Thymus (tissue), 11 donors: Measurements from ENCODE around the gene TNFAIP8L1. TPM values are rescaled to one million over a fixed set of nuclear protein-coding genes. Genes with fewer than 3 reads are reported as not detected.

Experiments
- DNase-seq, 9 donors: peaks; one replicate each; pipeline ENCODE4 v3.0.0-alpha.2; 2013; ENCODE audit warnings: low spot score in 9 of 9, low read depth in 6 of 9, missing footprints in 1 of 9
- H3K27ac ChIP-seq, 2 donors: one replicate each; pipeline ENCODE4 v1.5.1; 2013; ENCODE audit warnings: control low read depth in 1 of 2, low read depth in 1 of 2, low read length in 1 of 2, mild to moderate bottlenecking in 1 of 2, moderate library complexity in 1 of 2
- H3K27me3 ChIP-seq, 2 donors: one replicate each; pipeline ENCODE4 v1.5.1; 2013; ENCODE audit warnings: low read length in 1 of 2; ENCODE audit not compliant: control insufficient read depth in 2 of 2, insufficient read depth in 1 of 2
- H3K36me3 ChIP-seq, 2 donors: one replicate each; pipeline ENCODE4 v1.5.1; 2013; ENCODE audit warnings: low read length in 1 of 2, mild to moderate bottlenecking in 1 of 2, moderate library complexity in 1 of 2; ENCODE audit not compliant: control insufficient read depth in 2 of 2, insufficient read depth in 2 of 2
- H3K4me1 ChIP-seq, 2 donors: one replicate each; pipeline ENCODE4 v1.5.1; 2013; ENCODE audit warnings: low read length in 2 of 2; ENCODE audit not compliant: control insufficient read depth in 2 of 2, insufficient read depth in 2 of 2
- H3K4me3 ChIP-seq, 2 donors: one replicate each; pipeline ENCODE4 v1.5.1; 2013; ENCODE audit warnings: low read length in 2 of 2, control low read depth in 1 of 2, mild to moderate bottlenecking in 1 of 2
- H3K9me3 ChIP-seq, 2 donors: one replicate each; pipeline ENCODE4 v1.5.1; 2013; ENCODE audit warnings: low read length in 1 of 2, mild to moderate bottlenecking in 1 of 2; ENCODE audit not compliant: control insufficient read depth in 2 of 2, insufficient read depth in 1 of 2
- WGBS: extraction: QIAGEN DNeasy Blood & Tissue Kit; methylation state at CpG from one replicate; pipeline ENCODE4 v1.1.7; 2013; 5-methylcytosine and 5-hydroxymethylcytosine counted together
- polyA plus RNA-seq: library from polyadenylated mRNA; stranded (reverse); fragments of 200-250 nt; gene quantifications from one replicate; pipeline ENCODE4 v1.2.3, GENCODE V29; 2013
- total RNA-seq: library from RNA; stranded (reverse); fragments of 120-200 nt; gene quantifications from one replicate; pipeline ENCODE4 v1.2.4, GENCODE V29; 2013
- donor health status: healthy.

The TNFAIP8L1 gene
- total and polyA plus RNA-seq, 2 donors = 5.1 to 6.9 TPM

DNA sequence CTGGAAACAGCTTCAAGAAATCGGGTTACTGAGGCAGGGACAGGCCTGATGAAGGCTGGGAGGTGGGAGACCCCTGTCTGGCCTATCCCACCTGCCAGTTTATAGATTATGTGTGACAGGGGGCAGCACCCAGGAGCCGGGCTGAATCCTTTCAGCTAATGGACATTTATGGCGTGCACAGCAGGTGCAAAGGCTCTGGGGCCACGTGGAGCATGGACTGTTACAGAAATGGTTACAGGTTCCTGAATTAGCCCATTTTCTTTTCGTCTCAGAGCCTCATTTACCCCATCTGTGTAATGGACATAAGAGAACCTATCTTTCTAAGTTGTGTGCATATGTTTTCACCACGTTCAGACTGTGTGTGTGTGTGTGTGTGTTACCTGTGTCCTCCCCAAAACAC is 34.4 kb upstream of the TNFAIP8L1 start:
- peaks cover 3 to 40% of the 10 kb centered on the region in 2 donors for H3K27me3 ChIP-seq
- no peak overlapping the region for H3K27ac ChIP-seq
- H3K9me3 ChIP-seq = no peaks in the 10 kb centered on the region
- no peak for DNase-seq
- peaks cover 0 to 4% of the 10 kb centered on the region in 2 donors for H3K4me1 ChIP-seq
- WGBS = 88% methylated on average over 6 of the region's 6 CpGs
- H3K36me3 ChIP-seq = no peaks in the 10 kb centered on the region
- H3K4me3 ChIP-seq = no peak overlapping the region

GRCh38 chr19:4606181-4606580 is 33.1 kb upstream of the TNFAIP8L1 start:
- peaks cover 0 to 42% of the 10 kb centered on the region in 2 donors for H3K27me3 ChIP-seq
- DNase-seq = no peak

GRCh38 chr19:4606921-4607678 is 32.2 kb upstream of the TNFAIP8L1 start:
- H3K9me3 ChIP-seq = no peaks in the 10 kb centered on the region
- no peak for DNase-seq
- no peak overlapping the region for H3K4me3 ChIP-seq
- no peak overlapping the region for H3K27ac ChIP-seq
- H3K36me3 ChIP-seq = no peaks in the 10 kb centered on the region
- H3K4me1 ChIP-seq = peaks cover 0 to 7% of the 10 kb centered on the region in 2 donors
- peaks cover 0 to 44% of the 10 kb centered on the region in 2 donors for H3K27me3 ChIP-seq
- WGBS = 17% methylated on average over 35 of the region's 35 CpGs

More at GRCh38 chr19:4606181-4606580, 33.1 kb upstream of the TNFAIP8L1 start:
- no peak overlapping the region for H3K4me3 ChIP-seq
- WGBS = 81% methylated on average over 5 of the region's 5 CpGs
- peaks cover 0 to 7% of the 10 kb centered on the region in 2 donors for H3K4me1 ChIP-seq
- H3K27ac ChIP-seq = no peak overlapping the region
- no peaks in the 10 kb centered on the region for H3K36me3 ChIP-seq
- no peaks in the 10 kb centered on the region for H3K9me3 ChIP-seq

GRCh38 chr19:4609878-4610511 is 29.3 kb upstream of the TNFAIP8L1 start:
- 11% methylated on average over 15 of the region's 15 CpGs for WGBS
- peaks cover 0 to 7% of the 10 kb centered on the region in 2 donors for H3K4me1 ChIP-seq
- H3K9me3 ChIP-seq = no peaks in the 10 kb centered on the region
- no peaks in the 10 kb centered on the region for H3K36me3 ChIP-seq
- no peak overlapping the region for H3K4me3 ChIP-seq
- no peak for DNase-seq
- H3K27ac ChIP-seq = no peak overlapping the region
- peaks cover 0 to 36% of the 10 kb centered on the region in 2 donors for H3K27me3 ChIP-seq

DNA sequence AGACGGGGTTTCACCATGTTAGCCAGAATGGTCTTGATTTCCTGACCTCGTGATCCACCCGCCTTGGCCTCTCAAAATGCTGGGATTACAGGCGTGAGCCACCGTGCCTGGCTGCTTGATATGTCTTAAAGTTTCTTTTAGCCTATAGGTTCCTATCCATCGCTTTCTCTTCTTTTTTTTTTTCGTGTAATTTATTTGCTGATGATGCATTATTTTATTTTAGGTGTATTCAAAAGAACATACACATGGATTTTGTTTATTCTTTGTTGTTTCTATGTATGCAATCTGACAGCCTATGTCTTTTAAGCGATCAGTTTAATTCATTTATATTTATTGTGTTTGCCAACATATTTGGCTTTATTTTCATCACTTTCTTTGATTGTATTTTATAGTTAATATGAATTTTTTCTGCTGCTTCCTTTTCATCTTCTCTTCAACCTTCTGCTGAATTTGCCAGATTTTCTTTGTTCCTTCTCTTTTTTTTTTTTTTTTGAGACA is 26.0 kb upstream of the TNFAIP8L1 start:
- no peak for DNase-seq
- no peaks in the 10 kb centered on the region for H3K9me3 ChIP-seq
- 98% methylated on average over 8 of the region's 8 CpGs for WGBS
- no peak overlapping the region for H3K4me3 ChIP-seq
- no peak overlapping the region for H3K27ac ChIP-seq
- H3K36me3 ChIP-seq = no peaks in the 10 kb centered on the region
- H3K27me3 ChIP-seq = peaks cover 0 to 22% of the 10 kb centered on the region in 2 donors
- peaks cover 0 to 3% of the 10 kb centered on the region in 2 donors for H3K4me1 ChIP-seq

DNA sequence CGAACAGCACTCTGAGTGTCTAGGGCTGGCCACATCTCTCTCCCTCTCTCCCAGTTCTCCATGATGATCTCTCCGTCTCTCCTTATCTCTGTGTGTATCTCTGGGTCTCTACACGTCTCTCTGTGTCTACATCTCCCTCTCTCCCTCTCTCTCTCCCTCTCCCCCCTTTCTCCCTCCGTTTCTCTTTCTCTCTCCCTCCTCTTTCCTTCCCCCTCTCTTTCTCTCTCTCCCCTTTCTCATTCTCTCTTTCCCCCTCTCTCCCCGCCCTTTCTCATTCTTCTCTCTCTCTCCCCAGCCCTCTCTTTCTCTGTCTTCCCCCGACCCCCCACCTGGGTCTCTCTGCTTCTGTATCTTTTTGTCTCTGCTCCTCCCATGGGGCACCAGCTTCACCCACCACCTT is 21.3 kb upstream of the TNFAIP8L1 start:
- H3K36me3 ChIP-seq = no peaks in the 10 kb centered on the region
- no peak overlapping the region for H3K27ac ChIP-seq
- no peaks in the 10 kb centered on the region for H3K4me1 ChIP-seq
- H3K4me3 ChIP-seq = no peak overlapping the region
- H3K9me3 ChIP-seq = no peaks in the 10 kb centered on the region
- DNase-seq = no peak
- H3K27me3 ChIP-seq = peaks cover 2 to 14% of the 10 kb centered on the region in 2 donors
- 58% methylated on average over 6 of the region's 6 CpGs for WGBS

DNA sequence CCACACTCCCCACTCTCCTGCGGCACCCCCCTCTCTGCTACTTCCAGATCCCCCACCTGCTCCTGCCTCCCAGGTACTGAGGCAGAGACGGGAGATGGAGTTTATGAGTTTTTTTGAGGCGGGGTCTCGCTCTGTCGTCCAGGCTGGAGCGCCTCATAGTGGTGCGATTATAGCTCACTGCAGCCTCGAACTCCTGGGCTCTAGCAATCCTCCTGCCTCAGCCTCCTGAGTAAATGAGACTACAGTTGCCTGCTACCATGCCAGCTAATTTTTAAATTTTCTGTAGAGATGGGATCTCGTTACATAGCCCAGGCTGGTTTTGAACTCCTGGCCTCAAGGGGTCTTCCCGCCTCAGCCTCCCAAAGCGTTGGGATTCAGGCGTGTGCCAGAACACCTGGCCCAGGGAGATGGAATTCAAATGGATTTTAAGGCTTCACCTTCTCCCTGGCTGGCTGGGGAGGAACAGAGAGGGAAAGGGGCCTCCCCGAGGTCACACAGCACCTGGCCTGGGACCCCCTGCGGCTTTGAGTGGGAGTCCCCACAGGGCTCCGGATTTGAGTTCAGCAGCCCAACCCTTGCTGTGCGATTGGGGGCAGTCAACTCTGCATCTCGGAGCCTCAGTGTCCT is 19.5 kb upstream of the TNFAIP8L1 start:
- no peak overlapping the region for H3K4me3 ChIP-seq
- no peaks in the 10 kb centered on the region for H3K4me1 ChIP-seq
- H3K9me3 ChIP-seq = no peaks in the 10 kb centered on the region
- peaks cover 2 to 14% of the 10 kb centered on the region in 2 donors for H3K27me3 ChIP-seq
- DNase-seq = no peak
- no peak overlapping the region for H3K27ac ChIP-seq
- no peaks in the 10 kb centered on the region for H3K36me3 ChIP-seq
- WGBS = 83% methylated on average over 17 of the region's 17 CpGs

DNA sequence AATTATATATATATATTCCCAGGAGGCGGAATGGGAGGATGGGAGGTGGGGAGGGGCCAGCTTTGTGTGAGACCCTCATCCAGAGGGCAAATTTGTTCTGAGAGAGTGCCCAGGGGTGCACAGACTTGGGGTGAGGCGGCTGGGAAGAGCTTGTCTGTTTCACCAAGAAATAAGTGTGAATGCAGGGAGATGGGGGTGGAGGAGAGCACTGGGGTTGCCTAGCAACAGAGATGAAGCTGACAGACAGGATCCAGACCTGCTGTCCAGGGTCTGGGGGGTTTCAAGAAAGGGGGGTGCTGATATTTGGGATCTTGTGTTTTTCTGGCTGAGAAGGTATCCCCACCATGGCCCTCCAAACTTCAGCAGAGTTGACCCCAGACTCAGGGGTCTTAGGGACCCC is 18.6 kb upstream of the TNFAIP8L1 start:
- H3K36me3 ChIP-seq = no peaks in the 10 kb centered on the region
- H3K4me1 ChIP-seq = no peaks in the 10 kb centered on the region
- H3K27ac ChIP-seq = no peak overlapping the region
- H3K9me3 ChIP-seq = no peaks in the 10 kb centered on the region
- no peak overlapping the region for H3K4me3 ChIP-seq
- WGBS = 88% methylated on average over 2 of the region's 2 CpGs
- DNase-seq = no peak
- H3K27me3 ChIP-seq = peaks cover 2 to 14% of the 10 kb centered on the region in 2 donors
